ENCODE measurements around the gene ZFYVE28. TPM values are rescaled to one million over a fixed set of nuclear protein-coding genes. Genes with fewer than 3 reads are reported as not detected.

The ZFYVE28 gene
- total RNA-seq, 1 experiment from 2014 or later = 1.5 TPM

DNA sequence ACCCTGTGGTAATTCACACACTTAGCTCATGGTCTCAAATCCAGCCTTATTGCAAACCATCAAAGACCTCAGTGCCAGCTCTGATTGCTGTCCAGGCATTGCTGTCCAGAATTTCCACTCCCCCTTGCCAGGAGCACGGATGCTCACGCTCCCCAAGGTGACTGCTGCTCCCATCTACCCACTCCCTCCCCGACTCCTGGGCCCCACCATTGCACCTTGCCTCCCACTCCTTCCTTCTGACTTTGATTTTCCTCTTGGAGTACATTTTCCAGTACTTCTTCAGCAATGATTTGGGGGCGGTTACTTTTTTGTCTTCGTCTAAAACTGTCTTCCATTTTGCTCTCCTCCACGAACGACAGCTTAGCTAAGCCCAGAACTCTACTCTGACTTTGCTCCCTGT lies 11.5 kb downstream of the ZFYVE28 start:
- Histone ChIP-seq H3K27me3 (no peaks in the 10 kb centered on the region), H3K9me3 (no peaks in the 10 kb centered on the region), H3K4me3 (no peak overlapping the region), H3K36me3 (no peaks in the 10 kb centered on the region)
- no peak for DNase-seq

DNA sequence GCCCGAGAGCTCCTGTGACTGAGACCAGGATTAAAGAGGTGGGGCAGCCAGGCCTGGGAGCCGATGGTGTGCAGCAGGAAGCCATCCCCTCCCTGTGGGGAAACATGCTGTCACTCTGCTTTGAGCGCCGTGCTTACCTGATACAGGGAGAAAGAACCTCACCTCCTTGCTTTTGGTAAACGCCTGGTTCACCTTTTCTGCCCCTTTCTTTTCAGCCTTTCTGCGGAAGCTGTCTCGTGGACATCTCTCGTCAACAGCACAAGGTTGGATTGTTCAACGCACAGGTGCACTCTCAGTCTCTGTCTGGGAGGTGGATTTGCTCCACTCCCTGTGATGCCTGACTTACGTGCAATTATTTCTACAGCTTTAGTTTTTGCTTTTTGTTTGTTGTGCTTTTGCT lies 12.0 kb downstream of the ZFYVE28 start:
- no peak for DNase-seq
- Histone ChIP-seq H3K4me3 (no peak overlapping the region), H3K9me3 (no peaks in the 10 kb centered on the region), H3K36me3 (no peaks in the 10 kb centered on the region), H3K27me3 (no peaks in the 10 kb centered on the region)

DNA sequence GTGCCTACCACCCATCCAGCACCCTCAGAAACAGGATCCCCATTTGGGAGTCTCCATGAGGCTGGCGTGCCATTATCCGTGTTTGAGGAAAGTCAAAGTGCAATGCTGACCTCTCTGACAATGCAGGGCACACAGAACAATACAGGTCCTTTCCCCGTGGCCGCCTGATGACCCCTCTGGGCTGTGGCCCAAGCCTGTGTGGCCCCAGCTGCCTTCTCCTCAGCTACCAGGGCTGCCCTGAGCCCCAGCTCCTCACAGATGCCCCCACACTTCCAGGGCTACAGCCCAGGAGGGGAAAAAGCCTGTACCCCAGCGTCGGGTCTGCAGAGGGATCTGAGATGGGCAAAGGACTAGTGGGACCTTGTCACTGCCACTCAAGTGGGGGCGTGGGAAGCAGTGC lies 15.5 kb downstream of the ZFYVE28 start:
- Histone ChIP-seq H3K4me3 (no peak overlapping the region), H3K36me3 (no peaks in the 10 kb centered on the region), H3K27me3 (no peaks in the 10 kb centered on the region), H3K9me3 (no peaks in the 10 kb centered on the region)
- DNase-seq = no peak

DNA sequence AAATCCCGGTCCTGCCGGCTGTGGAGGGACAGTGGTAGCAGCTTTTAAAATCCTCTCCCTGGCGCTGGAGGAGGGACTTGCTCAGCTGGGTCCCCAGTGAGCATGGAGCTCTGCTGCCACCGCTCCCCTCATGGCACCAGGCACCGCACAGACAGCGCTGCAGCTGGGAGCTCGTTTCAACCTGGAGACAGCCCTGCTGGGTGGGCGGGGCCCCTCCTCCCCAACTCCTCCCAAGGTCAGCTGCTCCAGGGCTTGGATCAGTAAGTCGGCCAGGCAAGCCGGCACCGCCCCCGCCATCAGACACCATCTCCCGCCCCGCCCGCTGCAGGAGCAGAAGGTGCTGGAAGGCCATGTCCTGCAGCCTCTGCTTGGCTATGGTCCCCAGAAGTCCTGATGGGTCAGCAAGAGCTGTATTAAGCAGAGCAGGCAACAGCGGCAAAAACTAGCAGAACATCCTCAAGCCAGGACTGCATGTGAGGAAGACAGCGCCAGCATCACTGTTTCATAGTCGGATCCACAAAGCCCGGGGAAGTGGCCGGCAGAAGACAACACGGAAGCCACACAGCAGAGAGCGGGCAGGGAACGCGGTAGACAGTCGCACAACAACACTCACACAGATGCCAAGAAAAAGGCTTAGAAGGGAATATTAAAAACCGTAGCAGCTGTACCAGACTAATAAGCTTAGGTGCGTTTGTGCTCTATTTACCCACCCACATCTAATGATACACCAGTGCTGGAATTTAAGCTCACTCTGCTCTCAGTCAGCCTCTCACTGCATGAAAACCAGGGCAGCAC lies 16.2 kb downstream of the ZFYVE28 start:
- Histone ChIP-seq H3K9me3 (no peaks in the 10 kb centered on the region), H3K36me3 (no peaks in the 10 kb centered on the region), H3K4me3 (no peak overlapping the region), H3K27me3 (no peaks in the 10 kb centered on the region)
- no peak for DNase-seq

DNA sequence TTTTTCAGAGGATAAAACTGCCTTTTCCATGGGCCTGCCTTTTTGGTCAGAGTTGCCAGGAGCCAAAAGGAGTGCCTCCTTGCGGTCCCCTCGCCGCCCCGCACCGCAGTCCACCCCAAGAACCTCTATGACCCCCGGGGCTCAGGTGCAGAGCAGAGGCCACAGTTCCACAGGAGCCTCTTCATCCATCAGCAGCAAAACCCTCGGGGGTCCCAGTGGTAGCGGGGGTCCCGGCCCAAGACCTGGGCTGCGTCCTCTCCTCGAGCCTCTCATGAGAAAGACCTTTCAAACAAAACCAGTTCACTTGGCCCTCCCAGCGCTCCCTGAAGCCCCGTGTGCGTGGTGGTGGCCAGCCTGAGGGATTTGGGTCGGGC lies 16.8 kb downstream of the ZFYVE28 start:
- Histone ChIP-seq H3K4me3 (no peak overlapping the region), H3K27me3 (no peaks in the 10 kb centered on the region), H3K36me3 (no peaks in the 10 kb centered on the region), H3K9me3 (no peaks in the 10 kb centered on the region)
- DNase-seq = no peak

DNA sequence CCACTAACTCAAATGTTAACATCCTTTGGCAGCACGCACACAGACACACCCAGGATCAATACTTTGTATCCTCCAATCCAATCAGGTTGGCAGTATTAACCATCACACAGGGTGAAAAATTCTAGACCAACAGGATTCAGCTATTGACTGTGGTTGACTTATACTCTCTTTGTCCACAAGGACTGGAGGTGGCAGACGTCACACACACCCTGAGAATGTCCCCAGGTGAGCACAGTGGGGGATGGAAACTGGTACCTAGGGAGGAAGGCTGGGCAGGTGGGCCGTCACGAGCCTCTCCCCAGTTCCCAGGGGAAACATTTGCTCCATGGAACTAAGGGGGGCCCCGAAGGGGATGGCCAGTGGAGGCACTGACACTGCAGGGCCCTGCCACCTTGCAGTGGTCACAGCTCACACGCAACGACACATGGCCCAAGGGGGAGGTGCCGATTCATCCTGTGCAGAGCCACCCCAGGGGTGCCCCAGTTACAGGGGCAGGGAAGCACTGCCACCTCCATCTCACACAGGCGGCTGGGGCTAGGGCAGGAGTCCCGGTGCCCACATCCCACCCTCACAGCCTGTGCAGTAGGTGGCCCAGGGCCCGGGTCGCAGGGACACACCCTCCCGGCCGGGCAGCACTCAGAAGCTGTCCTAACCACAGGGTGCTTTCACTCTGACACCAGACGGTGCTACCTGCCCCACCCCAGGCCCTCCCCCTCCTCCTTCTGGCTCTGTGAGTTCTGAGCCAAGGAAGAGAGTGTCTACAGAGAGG lies 17.4 kb downstream of the ZFYVE28 start:
- H3K9me3 ChIP-seq = no peaks in the 10 kb centered on the region
- no peaks in the 10 kb centered on the region for H3K27me3 ChIP-seq
- H3K36me3 ChIP-seq = no peaks in the 10 kb centered on the region
- DNase-seq = no peak
- no peak overlapping the region for H3K4me3 ChIP-seq

DNA sequence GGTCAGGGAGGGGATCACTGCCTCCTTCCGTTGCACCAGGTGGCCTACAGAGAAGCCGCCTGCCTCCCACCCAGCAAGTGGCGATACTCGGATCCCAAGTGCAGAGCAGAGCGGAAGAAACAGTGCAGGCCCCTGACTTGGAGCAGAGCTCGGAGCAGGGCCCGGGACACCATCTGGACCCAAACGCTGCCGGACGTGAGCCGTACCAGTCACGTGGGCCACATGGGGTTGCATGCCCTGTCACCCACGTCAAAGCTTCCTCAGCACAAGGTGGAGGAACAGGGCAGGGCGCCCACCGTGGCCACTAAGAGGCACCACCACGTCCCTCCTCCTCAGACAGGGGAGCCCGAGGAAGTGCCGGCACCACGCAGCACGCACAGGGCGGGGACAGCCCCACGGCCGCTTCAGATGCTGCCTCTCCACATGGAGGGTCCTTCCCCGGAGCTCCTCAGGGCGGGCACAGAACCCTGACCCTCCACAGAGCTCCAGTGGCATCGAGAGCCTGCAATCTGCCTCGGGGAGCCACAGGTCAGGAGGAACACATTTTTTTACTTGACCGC lies 18.7 kb downstream of the ZFYVE28 start:
- no peak for DNase-seq
- Histone ChIP-seq H3K27me3 (no peaks in the 10 kb centered on the region), H3K36me3 (no peaks in the 10 kb centered on the region), H3K9me3 (no peaks in the 10 kb centered on the region), H3K4me3 (no peak overlapping the region)

DNA sequence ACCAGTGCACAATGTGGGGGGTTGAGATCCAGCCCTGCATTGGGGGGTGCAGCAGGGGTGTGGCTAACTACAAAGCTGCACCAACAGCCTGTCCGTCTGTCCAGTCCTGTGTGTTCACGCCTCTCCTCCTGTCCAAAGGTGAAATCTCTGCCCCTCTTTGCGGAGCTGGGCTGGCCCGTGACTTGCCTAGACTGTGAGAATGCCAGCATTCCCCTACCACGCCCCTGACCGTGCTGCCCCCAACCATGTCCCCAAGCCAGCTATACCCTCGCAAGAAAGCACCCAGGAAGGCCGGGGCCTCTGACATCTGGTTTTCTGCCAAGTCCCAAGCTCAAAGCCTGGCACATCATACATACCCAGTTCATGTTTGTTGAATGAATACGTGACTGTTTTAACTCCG lies 19.2 kb downstream of the ZFYVE28 start:
- no peaks in the 10 kb centered on the region for H3K36me3 ChIP-seq
- no peak for DNase-seq
- H3K9me3 ChIP-seq = no peaks in the 10 kb centered on the region
- no peak overlapping the region for H3K4me3 ChIP-seq
- H3K27me3 ChIP-seq = no peaks in the 10 kb centered on the region

DNA sequence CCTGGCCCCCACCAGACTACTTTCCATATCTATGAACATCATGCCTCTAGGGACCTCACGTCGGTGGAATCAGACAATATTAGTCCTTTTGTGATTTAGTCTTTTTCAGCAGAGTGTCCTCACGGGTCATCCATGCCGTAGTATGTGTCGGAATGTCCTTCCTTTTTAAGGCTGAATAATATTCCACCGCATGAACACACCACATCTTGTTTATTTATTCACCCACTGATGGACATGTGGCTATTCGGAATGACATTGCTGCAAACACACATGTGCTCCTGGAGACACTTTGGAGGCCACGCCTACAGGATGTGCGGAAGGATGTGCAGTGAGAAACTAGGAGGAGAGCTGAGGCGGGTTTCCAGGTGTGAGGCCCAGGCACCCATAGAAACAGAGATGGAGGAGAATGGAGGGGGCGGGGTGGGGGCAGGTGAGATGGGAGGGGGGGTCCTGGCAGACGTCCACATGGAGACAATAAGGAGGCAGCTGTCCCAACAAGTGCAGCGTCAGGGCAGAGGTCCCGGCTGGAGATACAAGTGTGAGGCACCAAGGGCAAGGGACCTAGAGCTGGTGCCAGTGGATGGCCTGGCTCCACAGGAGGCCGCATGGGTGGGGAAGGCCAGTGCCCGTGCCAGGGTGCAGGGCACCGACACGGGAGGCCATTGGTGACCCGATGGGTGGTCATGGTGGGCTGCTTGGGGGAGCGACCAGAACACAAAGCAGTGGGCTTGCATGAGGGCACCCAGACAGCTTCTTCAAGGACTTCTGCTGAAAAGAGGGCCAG lies 20.7 kb downstream of the ZFYVE28 start:
- Histone ChIP-seq H3K27me3 (no peaks in the 10 kb centered on the region), H3K4me3 (no peak overlapping the region), H3K9me3 (no peaks in the 10 kb centered on the region), H3K36me3 (no peaks in the 10 kb centered on the region)
- DNase-seq = no peak

DNA sequence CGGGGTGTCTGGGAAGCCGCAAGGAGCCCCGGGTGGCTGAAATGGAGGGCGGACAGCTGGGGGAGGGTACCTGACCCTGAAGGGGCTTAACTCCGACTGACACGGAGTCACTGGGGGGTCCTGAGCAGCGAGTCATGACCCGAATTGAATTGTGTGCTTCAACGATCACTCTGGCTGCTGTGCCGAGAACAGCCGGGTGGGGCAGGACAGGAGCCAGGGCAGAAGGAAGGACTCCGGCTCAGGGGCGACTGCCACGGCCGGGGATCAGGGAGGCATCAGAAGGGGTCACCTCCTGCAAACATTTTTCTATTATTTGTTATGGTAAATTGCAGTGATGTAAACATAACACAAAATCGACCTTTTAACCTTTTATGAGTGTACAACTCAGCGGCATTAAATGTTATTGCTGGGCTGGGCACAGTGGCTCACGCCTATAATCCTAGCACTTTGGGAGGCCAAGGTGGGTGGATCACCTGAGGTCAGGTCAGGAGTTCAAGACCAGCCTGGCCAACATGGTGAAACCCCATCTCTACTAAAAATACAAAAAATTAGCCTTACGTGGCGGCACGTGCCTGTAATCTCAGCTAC lies 21.6 kb downstream of the ZFYVE28 start:
- no peak for DNase-seq
- no peaks in the 10 kb centered on the region for H3K36me3 ChIP-seq

DNA sequence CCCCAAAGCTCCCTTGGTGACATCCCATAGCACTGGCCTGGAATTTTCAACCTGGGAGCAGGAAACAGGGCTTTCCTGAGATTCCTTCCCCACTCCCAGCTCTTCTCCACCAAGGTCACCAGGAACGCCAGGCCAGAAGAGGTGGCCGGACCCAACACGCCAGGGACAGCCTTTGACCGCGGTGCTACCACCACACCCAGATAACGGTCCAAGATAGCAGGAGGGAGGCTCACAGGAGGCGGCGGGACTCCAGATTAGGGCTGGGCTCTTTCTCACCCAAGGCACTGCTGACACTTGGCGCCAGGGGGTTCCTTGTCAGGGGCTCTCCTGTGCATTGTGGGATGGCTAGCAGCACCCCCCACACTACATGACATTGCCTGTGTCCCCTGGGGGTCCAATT lies 22.9 kb downstream of the ZFYVE28 start:
- Histone ChIP-seq H3K36me3 (no peaks in the 10 kb centered on the region), H3K27me3 (no peaks in the 10 kb centered on the region), H3K4me3 (no peak overlapping the region), H3K9me3 (no peaks in the 10 kb centered on the region)
- DNase-seq = no peak

More for the DNA sequence above, 21.6 kb downstream of the ZFYVE28 start:
- no peaks in the 10 kb centered on the region for H3K9me3 ChIP-seq
- no peaks in the 10 kb centered on the region for H3K27me3 ChIP-seq
- H3K4me3 ChIP-seq = no peak overlapping the region

DNA sequence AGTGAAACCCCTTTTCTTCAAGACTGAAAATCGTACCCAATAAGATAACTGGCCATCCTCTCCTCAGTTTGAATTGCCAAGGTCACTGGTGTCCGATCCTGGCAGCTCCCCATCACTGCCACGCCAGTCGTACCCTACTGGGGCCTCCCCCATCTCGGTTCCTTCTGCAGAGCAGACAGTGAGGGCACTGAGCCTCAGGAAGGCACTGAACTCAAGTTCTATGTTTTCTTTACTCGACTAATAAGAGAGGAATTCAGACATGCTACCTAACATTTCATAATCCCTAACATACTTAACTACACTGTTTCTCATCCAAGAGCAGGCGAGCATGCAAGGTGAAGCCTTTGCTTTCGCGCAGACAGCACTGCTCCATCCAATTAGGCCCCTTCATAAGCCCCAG lies 23.4 kb downstream of the ZFYVE28 start:
- no peaks in the 10 kb centered on the region for H3K27me3 ChIP-seq
- no peaks in the 10 kb centered on the region for H3K36me3 ChIP-seq
- DNase-seq = no peak
- no peak overlapping the region for H3K4me3 ChIP-seq
- H3K9me3 ChIP-seq = no peaks in the 10 kb centered on the region

DNA sequence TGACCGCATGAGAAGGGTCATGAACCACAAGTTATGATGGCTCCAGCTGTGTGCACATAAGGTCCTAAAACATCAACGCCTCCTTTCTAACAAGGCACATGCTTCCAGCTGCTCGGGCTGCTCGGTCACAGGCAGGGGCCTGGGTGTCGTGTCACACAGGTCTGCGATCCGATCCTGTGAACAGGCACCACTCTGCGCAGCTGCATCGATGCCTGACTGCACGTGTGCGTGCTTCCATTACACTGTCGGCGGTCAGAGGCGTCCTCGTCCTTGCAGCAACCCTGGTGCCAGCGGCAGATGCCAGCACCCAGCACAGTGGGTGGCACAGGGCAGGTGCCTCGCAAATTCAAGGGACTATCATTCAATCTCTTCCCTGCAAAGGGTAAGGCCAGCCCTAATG lies 23.9 kb downstream of the ZFYVE28 start:
- DNase-seq = no peak
- H3K9me3 ChIP-seq = no peaks in the 10 kb centered on the region
- no peak overlapping the region for H3K4me3 ChIP-seq
- no peaks in the 10 kb centered on the region for H3K27me3 ChIP-seq
- no peaks in the 10 kb centered on the region for H3K36me3 ChIP-seq

DNA sequence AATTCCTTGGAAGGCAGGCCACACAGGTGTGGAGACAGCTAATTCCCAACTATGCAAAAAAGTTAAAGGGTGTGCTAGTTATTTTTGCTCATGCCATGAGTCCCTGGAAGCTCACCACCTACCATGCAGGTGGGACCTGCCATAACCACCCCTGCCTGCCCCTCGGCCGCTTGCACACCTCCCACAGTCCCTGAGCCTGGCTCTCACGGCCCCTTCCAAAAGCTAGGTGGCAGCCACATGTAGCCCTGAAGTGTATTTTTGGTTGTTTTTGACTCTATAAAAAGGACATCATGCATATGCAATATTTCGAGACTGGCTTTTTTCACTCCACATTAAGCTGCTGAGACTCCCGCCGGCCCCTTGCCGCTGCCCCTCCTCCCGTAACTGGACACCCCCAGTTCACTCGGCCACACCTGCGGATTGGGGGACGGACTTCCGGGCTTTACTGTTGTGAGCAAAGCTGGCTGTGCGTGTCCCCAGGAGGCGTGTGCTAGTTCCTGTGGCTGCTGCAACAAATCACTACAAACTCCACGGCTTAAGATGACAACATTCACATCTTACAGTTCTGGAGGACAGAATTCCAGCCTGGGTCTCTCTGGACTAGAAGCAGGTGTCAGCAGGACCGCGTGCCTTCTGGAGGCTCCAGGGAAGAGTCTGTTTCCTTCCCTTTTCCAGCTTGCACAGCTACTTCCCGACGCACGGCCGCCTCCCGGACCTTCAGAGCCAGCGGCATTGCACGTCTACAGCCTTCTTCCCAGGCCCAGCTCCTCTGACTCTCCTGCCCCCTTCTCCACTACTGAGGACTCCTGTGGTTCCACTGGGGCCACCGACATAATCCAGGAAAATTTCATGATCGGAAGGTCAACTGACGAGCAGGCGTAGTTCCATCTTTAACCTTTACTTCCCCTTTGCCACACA lies 24.8 kb downstream of the ZFYVE28 start:
- Histone ChIP-seq H3K9me3 (no peaks in the 10 kb centered on the region), H3K27me3 (no peaks in the 10 kb centered on the region), H3K36me3 (no peaks in the 10 kb centered on the region), H3K4me3 (no peak overlapping the region)
- no peak for DNase-seq

DNA sequence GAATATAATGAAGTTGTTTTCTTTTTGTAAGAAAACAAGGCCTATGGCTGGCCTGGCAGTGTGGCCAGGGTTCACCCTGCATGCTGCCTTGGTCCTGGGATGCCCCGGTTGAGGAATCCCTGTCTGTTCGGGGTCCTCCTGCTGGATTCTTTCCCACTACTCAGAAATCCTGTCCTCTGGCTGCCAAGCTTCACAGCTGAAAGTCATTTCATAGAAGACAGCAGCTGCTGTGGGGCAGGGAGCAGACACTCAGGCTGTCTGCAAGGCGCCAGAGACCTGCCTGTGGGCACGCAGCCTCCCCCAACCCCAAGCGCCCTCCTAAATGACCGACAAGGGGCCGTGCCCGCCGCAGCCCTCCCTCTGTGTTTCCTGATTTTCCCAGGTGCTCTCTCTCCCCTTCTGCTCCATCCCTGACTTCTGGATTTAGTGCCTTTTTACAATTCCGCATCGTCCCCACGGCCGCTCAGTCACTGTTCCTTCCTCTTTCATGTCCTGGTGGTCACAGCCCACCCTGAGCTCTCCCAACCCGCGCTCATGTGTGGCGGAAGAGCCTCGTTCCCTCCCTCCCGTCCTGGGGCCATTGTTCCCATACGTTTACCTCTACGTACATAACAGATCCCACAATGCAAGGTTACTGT lies 27.5 kb downstream of the ZFYVE28 start:
- no peaks in the 10 kb centered on the region for H3K36me3 ChIP-seq
- no peak for DNase-seq
- no peaks in the 10 kb centered on the region for H3K27me3 ChIP-seq
- no peaks in the 10 kb centered on the region for H3K9me3 ChIP-seq
- H3K4me3 ChIP-seq = no peak overlapping the region
